ENCODE results near the gene KLHL21.

KLHL21 gene

DNA sequence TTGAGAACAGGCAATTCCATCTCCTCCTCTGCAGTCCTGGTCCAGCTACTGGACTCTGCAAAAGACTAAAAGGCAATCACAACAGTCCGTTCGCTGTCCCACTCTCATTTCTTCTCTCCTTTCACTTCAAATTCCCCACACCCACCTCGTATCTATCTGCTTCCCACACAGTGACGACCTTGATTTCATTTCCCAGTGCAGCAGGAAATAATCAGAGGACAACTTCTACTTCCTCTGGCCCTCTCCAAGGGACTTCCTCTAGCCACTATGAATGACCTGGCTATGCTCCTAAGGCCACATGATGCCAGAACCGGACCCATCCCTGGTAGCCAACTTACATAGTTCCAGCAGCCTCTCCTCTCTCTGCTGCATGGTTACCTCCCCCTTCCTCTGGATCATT lies 56.3 kb downstream of the KLHL21 start:
- DNase-seq: no peak

DNA sequence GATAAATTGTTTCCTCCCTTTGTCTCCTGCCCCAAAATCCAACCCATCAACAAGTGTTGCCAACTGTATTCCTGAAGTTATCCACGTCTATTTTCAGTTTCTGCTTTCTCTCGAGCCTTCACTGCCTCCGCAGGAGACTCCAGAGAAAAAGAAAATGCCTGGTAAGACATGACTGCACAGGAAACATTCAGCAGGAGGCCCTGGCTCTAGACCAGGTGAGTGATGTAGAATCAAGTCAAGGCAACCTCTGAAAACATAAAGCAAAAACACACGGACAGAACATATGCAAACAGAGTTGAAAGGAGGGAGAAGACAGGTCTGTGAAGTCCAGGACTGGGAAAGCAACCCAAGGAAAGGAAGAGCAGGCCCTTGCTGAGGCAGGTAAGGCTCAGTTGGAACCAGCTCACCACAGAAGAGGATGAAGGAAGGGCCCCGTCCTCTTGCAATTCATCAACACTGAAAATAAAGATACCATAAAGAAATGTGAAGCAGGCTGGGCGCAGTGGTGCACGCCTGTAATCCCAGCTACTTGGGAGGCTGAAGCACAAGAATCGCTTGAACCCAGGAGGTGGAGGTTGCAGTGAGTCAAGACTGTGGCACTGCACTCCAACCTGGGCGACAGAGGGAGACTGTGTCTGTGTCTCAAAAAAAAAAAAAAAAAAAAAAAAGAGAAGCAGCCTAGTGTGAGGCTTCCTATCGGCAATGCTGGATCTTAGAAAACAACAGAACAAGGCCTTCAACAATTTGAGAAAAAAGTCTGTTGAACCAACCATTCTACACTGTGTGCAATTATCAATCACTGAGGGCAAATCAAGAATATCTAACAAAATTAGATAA lies 57.2 kb downstream of the KLHL21 start:
- DNase-seq: no peak

GRCh38 chr1:6544831-6545230 lies 57.8 kb downstream of the KLHL21 start:
- DNase-seq: no peak

Measured in activated T-cell treated with anti-CD3 and anti-CD28 coated beads for 4 hours (primary cell).